H7 (cell line): ENCODE data around the gene PCCA. TPM values are rescaled to one million over a fixed set of nuclear protein-coding genes. Genes with fewer than 3 reads are reported as not detected.

ENCODE experiments used
- DNase-seq: peaks from one replicate; pipeline ENCODE4 v3.0.0; 2012
- H3K27me3 ChIP-seq: 2 replicates; pipeline ENCODE4 v1.6.0; 2011; ENCODE audit warnings: mild to moderate bottlenecking, low read length; ENCODE audit not compliant: control insufficient read depth, insufficient read depth
- H3K36me3 ChIP-seq: replicated peaks from 2 replicates; pipeline ENCODE4 v1.5.1; 2011; ENCODE audit warnings: low read length; ENCODE audit not compliant: control insufficient read depth, insufficient read depth
- H3K4me3 ChIP-seq: 2 replicates; pipeline ENCODE4 v1.5.1; 2011; ENCODE audit warnings: low read depth, mild to moderate bottlenecking, control low read depth, low read length, moderate library complexity; ENCODE audit not compliant: insufficient read depth
- total RNA-seq: library from RNA; depleted of rRNA; stranded (reverse); fragments of >200 nt; shearing (Covaris generic); gene quantifications from 2 replicates; pipeline ENCODE4 v1.2.3, GENCODE V29; 2014

PCCA gene
- total RNA-seq, 1 experiment from 2014 or later, result 23.9 TPM

DNA sequence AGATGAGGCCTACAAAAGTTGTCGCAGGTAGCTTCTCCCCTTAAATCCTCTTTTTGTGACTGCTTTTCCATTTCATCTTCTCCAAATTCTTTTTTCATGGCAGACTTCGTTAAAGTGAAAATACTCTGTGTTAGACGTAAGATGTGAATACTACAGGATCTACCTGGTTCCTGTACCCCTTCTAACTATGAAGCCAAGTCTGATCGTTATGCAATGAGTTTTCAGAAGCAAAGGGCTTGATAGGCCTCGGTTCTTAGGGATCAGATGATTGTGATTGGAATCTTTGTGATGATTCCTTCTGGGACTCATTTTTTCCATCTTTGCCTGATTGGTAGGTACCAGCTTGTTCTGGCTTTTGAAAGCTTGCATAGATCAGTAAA lies 86.9 kb downstream of the PCCA start:
- Histone ChIP-seq H3K4me3 (no peak overlapping the region), H3K27me3 (no peaks in the 10 kb centered on the region), H3K36me3 (no peaks in the 10 kb centered on the region)
- peak; percentile 9 for DNase-seq

DNA sequence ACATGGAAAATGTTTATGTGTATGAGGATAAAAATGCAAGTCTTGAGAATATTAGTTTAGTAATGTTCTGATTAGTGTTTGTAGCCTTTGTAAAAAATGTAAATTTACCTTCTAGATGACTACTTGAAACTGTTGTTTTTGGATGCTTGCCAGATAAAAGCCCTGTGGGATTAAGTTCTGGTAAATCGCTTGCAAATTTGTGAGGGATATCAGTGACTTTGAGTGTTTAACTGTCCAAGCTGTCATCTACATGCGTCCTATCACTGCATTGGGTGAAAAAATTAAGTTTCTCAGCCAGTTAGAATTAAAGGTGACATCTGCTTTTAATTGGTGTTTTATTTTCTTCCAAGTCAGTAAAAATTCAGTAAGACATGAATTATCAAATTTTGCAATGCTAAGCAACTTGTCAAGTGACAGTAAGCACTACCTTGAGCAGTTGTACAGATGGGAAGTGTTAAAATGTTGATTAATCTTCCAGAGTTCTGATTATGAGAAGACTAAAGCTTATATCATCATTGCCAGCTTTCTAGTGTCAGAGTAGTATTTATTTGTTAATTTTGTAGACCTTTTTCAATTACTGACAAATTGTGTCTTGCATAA lies 88.0 kb downstream of the PCCA start:
- no peaks in the 10 kb centered on the region for H3K36me3 ChIP-seq
- DNase-seq, result no peak
- no peak overlapping the region for H3K4me3 ChIP-seq
- no peaks in the 10 kb centered on the region for H3K27me3 ChIP-seq

DNA sequence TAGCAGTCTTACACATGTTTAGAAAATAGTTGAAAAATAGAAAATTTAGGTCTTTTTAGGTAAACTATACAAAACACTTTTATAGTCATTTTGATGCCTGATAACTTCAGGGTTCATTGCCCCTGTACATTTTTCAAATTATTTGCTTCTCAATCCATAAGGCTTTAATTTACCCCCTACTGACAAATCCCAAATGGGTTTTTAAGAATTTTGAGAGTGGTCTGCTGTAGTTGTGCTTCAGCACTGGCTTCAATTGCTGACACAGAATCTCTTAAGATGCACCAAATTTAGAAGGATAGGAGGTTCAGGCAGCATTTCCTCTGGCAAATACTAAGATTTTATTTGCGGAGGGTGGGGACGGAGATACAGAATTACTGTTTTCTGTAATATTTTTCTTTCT lies 89.4 kb downstream of the PCCA start:
- H3K4me3 ChIP-seq, result no peak overlapping the region
- H3K36me3 ChIP-seq, result no peaks in the 10 kb centered on the region
- no peak for DNase-seq
- H3K27me3 ChIP-seq, result no peaks in the 10 kb centered on the region

- no peak for DNase-seq
- H3K4me3 ChIP-seq, result no peak overlapping the region
- H3K27me3 ChIP-seq, result no peaks in the 10 kb centered on the region
- H3K36me3 ChIP-seq, result no peaks in the 10 kb centered on the region
Observed at GRCh38 chr13:100179276-100179675, 90.4 kb downstream of the PCCA start.

- Histone ChIP-seq H3K27me3 (no peaks in the 10 kb centered on the region), H3K36me3 (no peaks in the 10 kb centered on the region), H3K4me3 (no peak overlapping the region)
- no peak for DNase-seq
Observed at GRCh38 chr13:100182900-100183490, 94.1 kb downstream of the PCCA start.

DNA sequence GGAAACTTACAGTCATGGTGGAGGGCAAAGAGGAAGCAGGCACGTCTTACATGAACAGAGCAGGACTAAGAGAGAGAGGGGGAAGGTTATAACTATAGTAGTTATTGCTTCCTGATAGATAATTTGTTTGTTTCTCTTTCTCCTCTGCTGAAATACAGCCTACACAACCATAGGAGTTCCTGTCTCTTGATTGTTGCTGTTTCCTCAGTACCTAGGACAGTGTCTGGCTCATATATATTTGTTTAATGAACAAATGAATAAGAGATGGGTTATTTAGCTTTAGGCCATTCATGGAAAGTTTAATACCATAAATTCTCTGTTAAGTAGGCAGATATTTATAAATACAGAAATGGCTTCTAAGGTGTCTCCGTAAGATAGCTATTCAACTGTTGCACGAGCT lies 95.2 kb downstream of the PCCA start:
- H3K36me3 ChIP-seq, result no peaks in the 10 kb centered on the region
- no peak overlapping the region for H3K4me3 ChIP-seq
- no peak for DNase-seq
- no peaks in the 10 kb centered on the region for H3K27me3 ChIP-seq

GRCh38 chr13:100195568-100195967 lies 106.7 kb downstream of the PCCA start:
- peak; percentile 26 for DNase-seq
- no peak overlapping the region for H3K4me3 ChIP-seq

GRCh38 chr13:100196375-100196774 lies 107.5 kb downstream of the PCCA start:
- Histone ChIP-seq H3K36me3 (no peaks in the 10 kb centered on the region), H3K27me3 (no peaks in the 10 kb centered on the region), H3K4me3 (no peak overlapping the region)
- DNase-seq, result no peak

More at GRCh38 chr13:100195568-100195967, 106.7 kb downstream of the PCCA start:
- Histone ChIP-seq H3K27me3 (no peaks in the 10 kb centered on the region), H3K36me3 (no peaks in the 10 kb centered on the region)

DNA sequence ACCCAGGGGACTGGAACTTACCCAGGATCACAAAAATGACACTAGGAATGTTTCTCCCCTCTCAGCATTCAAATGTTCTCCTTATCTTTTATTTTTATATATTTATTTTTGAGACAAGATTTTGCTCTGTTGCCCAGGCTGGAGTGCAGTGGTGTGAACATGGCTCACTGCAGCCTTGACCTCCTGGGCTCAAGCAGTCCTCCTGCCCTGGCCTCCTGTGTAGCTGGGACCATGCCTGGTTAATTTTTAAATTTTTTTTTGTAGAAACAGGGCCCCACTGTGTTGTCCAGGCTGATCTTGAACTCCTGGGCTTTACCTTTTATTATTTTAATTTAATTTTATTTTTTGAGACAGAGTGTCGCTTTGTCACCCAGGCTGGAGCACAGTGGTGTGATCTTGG lies 108.2 kb downstream of the PCCA start:
- Histone ChIP-seq H3K4me3 (no peak overlapping the region), H3K27me3 (no peaks in the 10 kb centered on the region), H3K36me3 (no peaks in the 10 kb centered on the region)
- DNase-seq, result no peak

DNA sequence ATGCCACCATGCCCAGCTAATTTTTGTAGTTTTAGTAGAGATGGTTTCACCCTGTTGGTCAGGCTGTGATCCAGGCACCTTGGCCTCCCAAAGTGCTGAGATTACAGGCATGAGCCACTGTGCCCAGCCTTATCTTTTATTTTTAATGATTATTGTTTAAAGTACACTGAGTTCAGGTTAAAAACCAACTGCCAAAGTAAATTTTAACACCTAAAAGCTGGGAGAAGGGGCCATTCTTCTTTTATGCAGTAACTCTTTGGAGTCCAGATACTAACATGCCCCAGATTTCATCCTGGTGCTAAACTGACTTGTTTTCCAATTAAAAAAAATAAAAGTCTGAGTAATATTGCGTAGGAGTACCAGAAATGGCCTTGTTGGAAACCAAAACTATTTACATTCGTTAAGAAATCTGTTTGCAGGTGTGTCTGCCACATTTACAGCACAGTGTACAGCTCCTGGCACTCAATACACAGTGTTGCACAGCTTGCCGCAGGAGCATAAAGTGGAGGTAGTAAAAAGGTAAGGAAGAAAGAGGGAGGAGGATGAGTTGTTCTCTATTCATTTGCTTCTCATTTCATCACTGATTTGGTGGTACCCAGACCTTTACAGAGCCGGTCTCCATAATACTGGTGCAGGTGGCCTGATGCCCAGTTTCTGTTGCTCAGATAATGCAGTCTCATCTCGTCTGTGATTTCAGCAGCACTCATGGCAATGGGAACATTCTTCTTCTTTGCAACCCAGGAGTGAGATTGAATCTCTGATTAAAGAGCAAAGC lies 108.9 kb downstream of the PCCA start:
- DNase-seq, result no peak
- H3K36me3 ChIP-seq, result no peaks in the 10 kb centered on the region
- H3K27me3 ChIP-seq, result no peaks in the 10 kb centered on the region
- no peak overlapping the region for H3K4me3 ChIP-seq

DNA sequence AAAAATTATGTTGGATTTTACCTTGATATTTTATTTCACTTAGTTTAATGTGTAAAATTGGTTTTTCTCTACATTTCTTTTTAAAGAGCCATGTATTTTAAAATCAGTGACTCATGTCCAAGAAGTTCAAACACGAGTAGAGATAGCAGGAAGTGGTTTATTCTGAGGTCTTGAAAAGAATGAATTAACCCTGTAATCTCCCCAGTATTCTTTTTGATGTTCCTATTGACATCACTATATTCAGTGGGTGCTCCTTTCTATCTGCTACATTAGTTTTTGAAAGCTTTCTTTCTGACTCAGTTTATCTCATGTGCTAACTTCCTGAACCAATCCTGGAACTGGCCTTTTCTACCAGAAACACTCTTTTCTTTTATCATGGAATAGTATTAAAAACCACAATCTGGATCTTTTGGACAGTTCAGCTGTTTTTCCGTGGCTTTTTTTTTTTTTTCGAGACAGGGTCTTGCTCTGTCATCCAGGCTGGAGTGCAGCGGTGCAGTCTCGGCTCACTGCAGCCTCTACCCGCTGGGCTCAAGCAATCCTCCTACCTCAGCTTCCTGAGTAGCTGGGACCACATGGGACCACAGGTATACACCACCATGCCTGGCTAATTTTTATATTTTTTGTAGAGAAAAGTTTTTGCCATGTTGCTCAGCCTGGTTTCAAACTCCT lies 114.9 kb downstream of the PCCA start:
- Histone ChIP-seq H3K36me3 (no peaks in the 10 kb centered on the region; the same call in 1 of the 2 replicates), H3K27me3 (no peaks in the 10 kb centered on the region), H3K4me3 (no peak overlapping the region)
- DNase-seq, result no peak

DNA sequence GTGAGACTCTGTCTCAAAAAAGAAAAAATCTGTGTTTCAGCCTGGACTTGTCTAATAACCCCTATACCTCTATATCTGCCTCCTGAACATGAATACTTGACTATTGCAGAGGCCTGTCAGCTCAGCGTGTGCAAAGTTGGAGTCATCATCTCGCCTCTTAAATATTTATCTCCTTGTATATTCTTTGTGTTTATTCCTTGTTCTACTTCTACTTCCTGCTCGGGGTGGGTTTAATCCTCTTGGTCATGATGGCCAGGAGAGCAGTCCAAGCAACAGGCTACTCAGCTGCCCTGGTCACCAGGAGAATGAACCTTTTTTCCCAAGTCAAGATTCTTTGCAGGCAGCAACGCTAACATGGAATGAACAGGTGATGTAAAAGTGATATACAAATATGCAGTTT lies 119.1 kb downstream of the PCCA start:
- Histone ChIP-seq H3K27me3 (no peaks in the 10 kb centered on the region), H3K4me3 (no peak overlapping the region), H3K36me3 (no peaks in the 10 kb centered on the region; the same call in 1 of the 2 replicates)
- no peak for DNase-seq

- H3K27me3 ChIP-seq, result no peaks in the 10 kb centered on the region
- H3K4me3 ChIP-seq, result no peak overlapping the region
- no peaks in the 10 kb centered on the region; the same call in 1 of the 2 replicates for H3K36me3 ChIP-seq
- DNase-seq, result no peak
Observed at GRCh38 chr13:100208626-100209025, 119.7 kb downstream of the PCCA start.

DNA sequence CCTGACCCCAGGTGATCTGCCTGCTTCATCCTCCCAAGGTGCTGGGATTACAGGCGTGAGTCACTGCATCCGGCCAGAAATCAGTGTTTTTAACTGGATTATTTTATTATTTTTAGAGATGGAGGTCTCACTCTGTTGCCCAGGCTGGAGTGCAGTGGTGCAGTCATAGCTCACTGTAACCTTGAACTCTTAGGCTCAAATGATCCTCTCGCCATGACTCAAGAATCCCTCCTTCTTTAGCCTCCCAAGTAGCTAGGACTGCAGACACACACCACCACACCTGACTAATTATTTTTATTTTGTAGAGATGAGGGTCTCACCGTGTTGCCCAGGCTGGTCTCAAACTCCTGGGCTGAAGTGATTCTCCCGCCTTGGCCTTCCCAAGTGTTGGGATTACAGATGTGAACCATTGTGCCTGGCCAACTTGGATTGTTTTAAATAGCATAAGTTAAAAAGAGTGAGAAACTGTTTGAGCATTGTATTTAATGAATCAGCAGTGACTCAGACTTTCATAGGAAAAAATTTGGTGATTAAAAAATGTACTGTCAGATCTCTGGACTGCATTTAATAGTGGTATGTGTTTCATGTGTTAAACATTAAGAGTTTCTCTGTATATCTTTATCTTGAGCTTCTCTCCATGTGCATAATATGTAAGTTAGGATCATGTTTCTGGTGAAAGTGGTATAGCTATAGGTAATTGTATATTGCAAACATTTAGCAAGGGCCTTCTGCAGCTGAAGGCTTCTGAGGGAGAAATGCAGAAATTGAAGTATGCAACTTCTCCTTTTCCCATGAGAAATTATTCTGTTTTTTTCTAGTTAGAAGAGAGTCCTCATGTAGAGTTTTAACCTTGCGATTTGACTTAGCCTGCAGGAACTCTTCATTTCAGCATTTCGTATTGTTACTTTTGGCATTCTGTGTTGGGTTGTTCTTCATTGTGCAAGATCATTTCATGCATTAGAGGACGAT lies 121.2 kb downstream of the PCCA start:
- no peak for DNase-seq
- H3K27me3 ChIP-seq, result no peaks in the 10 kb centered on the region

More for the DNA sequence above, 121.2 kb downstream of the PCCA start:
- Histone ChIP-seq H3K36me3 (no peaks in the 10 kb centered on the region; the same call in 1 of the 2 replicates), H3K4me3 (no peak overlapping the region)
